Measurements from ENCODE around the gene COL12A1.
"Not testable (repeated sequence)": the region's sequence is repeated elsewhere in the genome, so short reads cannot be mapped to it uniquely, and the experiment has no call there.

Gene COL12A1

DNA sequence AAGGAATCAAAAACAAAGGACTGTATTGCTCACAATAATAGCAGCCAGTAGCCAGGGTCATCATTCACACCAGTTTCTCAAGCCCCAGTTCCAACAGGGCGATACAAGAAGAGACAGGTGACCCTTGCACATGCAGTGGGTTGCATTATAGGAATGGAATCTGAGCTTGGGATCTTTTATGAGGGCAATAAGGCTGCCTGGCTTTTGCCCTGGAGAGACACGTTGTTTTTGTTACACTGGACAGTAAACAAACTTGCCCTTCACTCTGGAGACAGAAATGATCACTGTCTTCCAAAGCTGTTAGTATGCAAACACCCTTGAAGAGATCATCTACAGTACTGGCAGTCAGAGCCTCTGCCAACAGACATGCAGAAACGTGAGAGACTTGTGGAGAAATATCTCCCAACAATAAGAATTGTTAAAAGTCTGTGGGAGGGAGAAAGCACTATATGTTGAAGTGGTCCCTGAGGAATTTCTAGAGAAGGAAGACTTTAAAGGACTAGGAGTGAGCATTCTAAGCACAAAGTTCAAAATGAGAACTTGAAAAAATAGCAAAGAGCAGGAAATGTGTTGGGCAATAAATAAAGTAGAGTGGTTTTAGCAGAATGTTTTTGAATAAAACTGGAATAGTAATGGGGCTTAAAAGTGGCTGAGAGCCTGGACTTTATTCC lies 6.2 kb upstream of the COL12A1 start:
- no peak for DNase-seq

DNA sequence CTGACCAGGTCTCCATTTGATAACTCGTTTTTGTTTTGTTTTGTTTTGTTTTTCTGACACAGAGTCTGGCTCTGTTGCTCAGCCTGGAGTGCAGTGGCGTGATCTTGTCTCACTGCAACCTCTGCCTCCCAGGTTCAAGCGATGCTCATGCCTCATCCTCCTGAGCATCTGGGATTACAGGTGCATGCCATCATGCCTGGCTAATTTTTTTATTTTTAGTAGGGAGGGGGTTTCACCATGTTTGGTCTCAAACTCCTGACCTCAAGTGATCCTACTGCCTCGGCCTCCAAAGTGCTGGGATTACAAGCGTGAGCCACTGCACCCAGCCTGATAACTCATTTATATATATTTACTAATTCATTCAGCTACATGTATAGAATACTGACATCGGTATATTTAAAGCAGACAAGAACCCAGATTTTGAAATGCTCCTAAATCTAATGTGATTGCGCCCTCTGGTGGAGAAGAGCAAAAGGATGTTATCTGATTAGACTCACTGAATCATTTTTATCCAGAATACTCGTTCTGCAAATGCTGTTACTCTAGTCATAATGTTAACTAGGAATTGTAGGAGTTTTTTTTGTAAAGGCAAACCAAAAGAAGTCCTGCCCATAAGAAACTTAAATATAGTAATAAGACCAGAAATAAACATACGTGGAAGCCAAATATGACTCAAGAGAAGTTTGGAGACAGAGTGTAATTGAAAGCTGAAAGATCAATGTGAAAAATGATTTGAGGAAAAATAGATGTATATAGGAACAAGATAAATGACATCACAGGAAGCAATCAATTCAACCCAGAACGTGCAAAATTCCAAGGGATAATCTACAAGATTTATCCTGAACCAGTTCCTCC lies 5.3 kb upstream of the COL12A1 start:
- DNase-seq, result peak; percentile 17

DNA sequence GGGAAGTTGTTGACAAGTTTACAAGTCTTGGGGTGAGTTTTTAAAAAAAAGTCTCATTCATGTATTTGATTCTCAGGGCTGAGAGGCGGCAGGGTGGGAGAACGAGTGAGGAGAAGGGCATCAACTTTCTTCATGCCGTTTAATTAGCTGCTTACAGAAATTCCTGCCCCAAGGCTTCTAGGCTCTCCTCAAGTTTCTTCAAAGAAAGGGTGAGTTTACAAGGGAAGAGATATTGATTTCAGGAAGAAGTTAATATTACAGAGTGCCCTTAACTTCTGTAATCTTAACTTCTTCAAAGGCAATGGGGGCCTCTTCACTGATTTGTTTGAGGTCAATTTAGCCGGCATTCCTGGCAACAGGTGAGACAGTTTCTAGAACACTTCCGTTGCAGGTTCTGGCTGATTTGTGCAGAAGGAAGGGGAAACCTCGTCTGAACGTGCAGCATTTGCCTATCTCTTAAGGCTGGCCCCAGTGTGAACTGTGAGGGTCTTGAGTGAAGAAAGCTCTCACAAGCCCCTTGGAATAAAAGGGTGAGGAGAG lies 3.4 kb upstream of the COL12A1 start:
- DNase-seq, result no peak

DNA sequence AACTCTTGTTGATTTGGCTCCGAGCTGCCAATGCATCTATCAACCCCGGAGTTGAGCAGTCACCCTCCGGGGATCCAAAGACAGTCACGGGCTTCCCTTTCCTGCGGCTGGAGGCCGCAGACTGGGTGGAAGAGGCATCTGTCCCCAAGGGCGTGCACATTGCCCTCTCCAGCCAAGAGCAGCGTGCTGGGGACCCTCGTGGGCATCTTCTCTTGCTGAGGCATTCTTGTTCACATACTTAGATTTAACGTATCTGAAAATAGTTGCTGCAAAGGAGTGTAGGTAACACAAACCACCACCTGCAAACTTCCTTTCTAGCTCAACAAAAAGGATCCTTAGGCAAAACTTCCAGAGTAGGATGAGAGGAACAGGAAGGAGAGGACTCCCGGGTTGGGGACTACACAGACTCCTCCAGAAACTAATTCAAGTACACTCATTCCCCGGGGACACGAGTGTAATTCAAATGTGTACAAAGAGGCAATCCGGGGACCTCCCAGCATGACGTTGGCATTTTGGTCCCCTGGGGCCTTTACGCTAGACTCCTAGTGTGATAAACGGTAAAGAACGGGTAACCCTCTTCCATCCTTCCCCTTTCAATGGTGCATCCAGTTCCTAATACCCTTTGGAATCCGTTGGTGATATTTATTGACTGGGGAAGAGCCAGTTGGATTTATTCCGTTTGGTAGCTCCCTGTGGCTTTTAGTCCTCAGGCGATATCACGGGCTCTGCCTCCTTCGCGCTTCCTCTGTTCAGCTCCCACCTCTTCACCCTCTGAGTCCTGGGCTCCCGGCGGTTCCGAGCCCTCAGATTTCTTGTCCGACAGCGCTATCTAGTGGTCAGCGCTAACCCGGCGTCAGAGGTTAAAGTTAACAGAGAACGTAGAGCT lies 2.7 kb upstream of the COL12A1 start:
- peak; percentile 50 for DNase-seq

DNA sequence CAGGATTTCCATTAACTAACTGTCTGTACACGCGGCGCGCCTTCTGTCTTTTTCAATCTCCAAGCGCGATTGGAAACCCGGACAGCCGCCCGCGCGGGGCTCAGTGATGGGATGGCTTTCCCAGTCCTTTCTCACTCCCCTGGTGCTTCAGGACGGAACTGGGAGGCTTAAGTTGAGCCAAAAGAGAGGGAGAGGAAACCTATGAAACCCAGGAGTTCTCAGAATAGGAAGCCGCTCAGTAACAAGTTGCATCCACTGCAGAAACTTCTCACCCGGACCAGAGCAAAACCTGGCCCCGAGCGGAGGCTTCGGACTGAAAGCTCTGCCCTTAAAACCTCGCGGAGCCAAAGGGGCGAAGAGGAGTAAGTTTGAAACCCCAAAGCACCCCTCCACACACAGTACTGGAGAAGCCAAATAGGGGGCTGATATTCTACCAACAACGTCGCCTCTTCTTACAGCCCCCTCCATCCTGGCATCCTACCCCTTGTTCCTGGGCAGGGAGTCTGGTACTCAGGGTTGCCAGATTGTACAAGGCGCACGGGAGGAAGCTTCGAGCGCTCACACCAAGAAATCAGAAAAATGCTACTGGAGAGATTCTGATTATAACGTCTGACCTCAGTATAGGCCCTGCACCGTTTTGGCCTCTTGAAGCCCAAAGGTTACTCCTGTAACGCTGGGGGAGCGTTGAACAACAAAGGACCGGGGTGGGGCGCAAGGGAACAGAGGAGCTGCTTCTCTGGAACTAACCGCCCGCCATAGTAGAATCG lies 906 bp upstream of the COL12A1 start:
- no peak for DNase-seq

DNA sequence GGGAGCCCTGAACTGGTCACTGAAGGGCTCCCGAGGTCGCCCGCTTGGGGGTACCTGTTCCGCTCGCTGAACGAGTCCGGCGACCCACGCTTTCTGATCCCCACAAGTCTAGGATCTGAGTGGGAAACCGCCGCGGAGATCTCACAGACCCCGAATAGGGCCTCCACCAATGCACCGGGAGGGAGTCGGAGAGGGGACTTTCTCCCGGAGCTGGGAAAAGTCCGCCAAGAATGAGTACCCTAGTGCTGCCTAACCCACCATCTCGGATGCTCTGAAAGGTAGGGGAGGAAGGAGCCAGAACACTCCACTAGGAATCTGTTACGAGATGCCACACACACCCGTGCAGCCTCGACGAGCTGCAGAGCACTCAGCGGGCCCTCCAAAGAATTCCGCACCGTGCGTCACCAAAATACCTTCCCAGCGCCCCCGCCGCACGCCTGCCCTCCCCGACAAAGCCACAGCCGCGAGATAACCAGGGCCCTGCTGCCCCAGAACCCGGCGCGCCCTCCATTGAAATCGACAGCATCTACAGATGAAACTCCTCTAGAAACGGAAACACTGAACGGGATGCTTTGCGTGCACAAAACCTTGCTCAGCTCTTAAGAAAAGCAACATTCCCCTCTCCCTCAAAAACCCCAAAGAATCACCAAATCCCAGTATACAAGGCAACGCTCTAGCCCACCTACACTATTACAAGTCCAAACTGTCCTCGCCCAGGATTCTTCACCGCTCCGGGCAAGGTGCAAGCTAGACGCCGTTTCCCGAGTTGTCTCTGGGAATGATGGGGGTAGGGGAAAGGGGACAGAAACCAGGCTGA lies 686 bp downstream of the COL12A1 start:
- no peak for DNase-seq

DNA sequence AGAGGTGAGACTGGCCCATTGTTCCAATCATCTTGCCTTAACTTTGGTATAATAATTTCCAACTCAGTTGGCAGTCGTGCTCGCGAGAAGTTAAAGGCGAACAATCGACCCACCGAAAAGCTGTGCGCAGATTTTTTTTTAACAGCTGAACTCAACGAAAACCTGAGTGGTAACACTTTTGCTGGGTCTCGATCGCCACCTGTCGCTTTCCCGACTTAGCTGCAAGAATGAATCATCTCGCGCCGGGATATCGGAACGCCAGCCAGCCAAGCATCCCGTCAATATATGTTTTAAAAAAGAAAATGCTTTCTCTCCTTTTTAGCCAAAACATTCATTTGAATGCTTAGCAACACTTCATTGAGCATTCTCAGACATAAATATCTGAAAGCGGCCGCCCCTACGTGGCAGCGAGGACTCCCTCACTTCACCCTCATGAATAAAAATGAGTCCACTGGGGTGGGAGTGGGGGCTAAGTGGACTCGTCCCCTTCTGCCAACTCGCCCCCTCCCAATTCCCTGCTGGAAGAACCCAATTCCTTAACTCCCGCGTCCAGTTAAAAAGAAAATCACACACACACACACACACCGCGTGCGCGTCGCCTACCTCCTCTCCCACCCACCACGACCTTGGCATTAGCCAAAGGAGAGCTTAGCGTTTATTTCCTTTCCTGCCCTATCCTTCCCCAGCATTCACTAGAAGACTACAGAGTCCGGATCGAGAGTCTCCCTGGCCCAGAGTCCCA lies 1.5 kb downstream of the COL12A1 start:
- DNase-seq, result no peak

DNA sequence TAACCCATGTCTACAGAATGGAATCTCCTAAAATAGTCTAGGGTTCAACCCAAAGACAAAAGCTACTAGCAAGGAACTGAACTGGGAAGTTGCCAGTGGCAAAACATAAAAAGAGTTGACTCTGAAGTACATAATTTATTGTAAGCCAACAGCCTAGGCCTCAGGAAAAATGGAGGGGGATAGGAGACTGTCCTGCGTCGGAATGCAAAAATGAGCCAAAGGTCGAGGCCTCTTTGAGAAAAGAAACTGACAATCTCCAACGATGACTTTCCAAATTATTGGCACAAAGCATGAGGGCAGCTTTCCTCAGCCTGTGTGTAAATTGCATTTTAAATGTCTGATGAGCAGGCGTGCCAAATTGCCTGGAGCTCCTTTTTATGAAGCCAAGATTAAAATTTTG lies 2.1 kb downstream of the COL12A1 start:
- no peak for DNase-seq

DNA sequence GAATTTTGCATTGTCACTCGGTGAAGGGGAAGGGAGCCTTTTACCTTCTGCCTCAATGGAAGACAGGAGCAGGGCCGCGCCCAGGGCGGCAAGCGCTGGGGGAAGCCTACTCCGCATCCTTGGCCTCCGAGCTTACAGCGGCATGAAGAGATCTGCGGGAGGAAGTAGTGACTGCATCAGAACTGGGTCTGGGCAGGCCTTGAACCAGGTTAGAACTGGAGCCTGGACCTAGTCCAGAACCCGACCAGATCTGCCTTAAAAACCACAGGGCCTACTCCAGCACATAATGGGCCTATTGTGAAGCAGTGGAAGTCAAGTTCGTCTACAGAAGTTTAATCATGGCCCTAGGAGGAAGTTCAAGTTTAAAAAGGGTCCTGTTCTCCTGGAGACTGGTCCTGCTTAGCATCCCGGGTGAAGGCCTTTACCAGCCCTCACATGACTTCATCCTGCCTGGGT lies 3.1 kb downstream of the COL12A1 start:
- no peak for DNase-seq

DNA sequence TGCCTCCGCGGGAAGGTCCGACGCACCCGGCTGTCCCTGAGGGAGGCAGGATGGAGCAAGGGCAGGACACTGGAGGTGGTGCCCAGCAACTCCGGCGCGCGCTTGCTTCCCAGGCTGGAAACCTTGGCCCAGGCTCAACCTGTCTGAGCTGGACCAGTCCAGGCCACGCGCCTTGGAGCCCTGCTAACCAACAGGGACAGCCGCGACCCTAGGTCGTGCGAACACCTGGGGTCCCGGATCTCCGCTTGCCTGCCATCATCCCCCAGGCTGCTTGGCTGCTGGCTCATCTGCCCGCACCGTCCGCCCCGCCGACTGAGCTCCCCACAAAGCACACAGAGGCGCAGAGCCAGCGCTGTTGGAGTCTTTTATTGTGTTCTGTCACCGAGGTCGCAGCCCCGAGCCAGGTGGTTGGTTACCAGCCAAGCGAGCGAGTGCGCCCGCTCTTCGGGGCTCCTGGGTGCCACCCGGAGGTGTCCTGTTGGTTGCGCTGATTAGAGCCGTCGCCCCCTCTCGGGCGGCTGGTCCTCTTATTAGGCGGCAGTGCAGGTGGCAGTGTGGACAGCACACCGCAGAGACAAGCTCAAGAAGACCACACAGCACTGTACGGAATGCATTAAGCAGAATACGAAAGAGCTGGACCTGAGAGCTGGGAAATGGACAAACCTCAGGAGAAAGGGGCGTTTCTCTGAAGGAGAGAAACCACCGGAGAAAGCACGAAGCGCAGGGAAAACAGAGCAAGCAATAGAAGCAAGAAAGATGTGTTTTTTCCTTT lies 3.8 kb downstream of the COL12A1 start:
- no peak for DNase-seq

DNA sequence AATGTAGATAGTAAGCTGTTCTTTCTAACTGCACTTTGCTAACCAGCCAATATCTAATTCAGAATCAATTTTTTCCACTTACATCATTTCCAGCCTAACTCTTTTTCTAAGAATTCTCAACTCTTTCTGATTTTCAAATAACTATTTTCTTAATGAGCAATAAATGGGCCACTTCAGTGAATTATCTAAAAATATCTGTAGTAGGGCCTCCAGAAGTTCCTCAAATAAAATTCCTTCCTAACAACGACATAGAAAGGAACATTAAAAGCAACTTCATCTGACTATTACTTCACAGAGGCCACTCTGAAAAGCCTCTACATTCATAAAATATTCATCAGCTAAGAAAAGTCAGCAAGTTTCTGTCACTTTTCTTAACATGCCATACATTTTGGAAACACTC lies 4.8 kb downstream of the COL12A1 start:
- DNase-seq, result no peak

DNA sequence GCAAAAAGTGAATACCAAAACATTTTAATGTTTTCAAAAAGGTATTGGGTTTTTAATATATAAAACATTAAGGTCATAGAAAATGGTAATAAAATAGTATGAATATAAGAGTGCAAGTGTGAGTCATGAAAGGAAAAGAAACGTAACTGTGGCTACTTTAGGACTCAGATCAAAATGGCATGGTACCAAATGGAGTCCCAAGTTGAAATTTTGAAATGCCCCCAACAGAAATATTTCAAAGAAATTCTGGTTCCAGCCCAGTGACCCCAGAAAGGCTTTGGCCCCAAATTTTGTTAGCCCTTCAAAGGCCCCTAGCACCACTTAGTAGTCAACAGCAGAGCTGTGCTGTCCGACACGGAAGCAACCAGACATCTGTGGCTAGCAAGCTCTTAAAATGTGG lies 6.0 kb downstream of the COL12A1 start:
- no peak for DNase-seq

DNA sequence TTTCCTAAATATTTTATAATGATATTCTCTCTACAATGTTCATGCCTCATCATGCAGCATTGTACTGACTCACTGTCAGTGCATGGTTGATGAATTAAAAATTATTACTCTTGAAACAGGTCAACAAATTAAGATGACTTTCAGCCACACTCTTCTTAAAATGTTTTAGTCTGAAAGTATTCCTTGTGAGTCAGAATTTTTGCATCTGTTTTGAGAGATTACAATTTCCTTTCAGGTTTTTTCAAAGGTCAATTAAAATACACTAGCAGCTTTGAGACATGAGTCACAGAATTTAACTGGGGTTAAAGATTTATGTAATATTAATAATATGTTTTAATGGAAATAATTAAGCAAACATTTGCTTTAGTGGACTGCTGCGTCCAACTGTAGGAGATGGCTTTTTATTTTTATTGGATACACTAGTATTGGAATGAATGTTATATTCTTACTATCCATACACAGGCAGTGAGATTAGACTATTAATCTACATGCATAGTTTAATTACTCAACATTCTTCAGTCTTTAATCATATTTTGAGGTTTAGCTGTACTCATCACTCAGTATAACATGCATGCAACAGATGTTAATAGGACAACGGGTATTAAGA lies 9.7 kb downstream of the COL12A1 start:
- DNase-seq, result no peak

DNA sequence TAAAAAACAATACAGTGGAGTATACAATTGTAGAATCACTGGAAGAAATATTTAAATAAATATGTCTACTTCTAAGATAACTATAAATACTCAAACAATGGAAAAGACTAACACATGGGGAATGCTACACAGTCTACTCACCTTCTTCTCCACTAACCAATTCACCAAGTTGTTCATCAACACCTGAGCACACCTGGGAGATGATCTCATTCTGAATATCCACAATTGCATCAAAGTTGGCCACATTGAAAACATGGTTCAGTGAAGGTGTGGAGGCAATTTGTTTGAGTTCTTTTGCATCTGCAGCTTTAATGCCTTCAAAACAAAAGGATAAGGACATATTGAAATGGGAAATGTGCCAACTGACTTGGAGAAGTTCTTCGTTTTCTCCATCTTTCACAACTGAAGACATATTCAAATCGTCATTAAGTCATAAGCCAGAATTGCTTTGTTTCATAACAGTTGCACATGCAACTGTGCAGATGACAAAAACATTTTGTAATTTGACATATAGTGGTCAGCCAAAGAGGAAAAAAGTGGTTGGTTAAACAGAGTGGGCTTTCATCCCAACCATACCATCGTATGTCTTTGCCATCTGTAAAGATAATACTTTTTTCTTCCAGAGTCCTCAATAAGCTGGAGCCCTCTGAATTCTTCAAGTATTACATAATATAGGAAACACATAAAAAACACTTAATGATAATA lies 17.5 kb downstream of the COL12A1 start:
- no peak for DNase-seq

DNA sequence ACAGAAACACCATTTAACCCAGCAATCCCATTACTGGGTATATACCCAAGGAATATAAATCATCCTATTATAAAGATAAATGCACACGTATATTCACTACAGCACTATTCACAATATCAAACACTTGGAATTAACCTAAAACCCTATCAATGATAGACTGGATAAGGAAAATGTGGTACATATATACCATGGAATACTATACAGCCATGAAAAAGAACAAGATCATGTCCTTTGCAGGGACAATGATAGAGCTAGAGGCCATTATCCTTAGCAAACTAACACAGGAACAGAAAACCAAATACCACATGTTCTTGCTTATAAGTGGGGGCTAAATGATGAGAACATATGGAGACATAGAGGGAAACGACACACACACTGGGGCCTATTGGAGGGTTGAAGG lies 19.3 kb downstream of the COL12A1 start:
- not testable (repeated sequence) for DNase-seq

DNA sequence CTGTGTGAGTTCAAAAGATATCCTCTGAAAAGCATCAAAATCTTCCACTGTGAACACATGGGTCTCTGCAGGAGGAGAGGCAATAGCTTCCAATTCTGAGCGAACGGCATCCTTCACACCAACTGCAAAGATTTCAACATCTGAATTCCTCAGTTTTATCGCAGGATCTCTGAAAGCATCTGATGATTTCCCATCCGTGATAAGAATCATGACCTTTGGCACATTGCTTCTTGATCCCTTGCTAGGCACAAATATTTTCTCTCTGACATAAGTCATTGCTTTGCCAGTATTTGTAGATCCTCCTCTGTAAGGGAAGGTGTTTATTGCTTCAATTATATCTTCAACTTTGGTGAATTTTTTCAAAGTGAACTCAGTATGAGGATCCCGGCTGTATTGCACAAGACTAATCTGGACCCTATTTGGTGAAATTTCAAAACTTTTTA lies 22.7 kb downstream of the COL12A1 start:
- no peak for DNase-seq

DNA sequence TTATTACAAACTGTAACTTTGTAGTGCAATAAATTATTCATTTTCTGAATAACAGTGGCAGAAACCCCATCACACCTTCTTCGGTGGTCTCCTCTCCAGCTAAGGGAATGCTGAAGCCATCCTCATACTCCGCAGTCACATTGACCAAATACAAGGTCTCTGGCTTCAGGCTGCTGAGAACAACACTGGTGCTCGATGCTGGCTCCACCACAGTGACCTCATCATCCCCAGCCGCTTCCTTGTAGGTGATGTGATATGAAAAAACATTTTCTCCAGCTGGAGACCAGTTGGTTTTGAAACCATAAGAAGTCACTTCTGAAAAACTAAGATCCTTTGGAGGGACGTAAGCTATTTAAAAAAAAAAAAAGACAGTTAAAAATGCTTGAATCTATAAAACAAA lies 25.0 kb downstream of the COL12A1 start:
- DNase-seq, result no peak

DNA sequence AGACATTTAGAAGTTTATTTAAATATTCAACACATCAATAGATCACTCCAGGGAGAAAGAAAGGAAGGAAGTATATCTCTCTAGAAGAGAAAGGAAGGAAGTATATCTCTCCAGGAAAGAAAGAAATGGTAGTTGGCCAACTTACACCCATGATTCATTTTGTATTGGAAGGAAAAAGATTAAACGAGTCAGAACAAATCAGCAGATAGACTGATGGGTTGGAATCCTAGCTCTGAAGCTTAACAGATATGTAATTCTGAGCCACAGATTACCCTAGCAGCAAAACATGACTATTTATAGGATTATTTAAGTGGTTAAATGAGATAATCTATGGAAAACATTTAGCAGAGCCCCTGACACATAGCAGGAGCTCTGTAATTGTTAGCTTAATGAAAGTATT lies 27.1 kb downstream of the COL12A1 start:
- no peak for DNase-seq

All from NK-92 treated with Interleukin-12 subunit alpha and Interleukin-12 subunit beta, amount 100 ng/mL, for 24 hours (cell line).